GM21367 (cell line): Measurements from ENCODE around the gene GHRH.

Experiments
- ATAC-seq: cut with Tn5 transposase; IDR thresholded peaks from one replicate; pipeline ENCODE4 v1.9.1; 2021; ENCODE audit not compliant: unreplicated experiment

GHRH gene

DNA sequence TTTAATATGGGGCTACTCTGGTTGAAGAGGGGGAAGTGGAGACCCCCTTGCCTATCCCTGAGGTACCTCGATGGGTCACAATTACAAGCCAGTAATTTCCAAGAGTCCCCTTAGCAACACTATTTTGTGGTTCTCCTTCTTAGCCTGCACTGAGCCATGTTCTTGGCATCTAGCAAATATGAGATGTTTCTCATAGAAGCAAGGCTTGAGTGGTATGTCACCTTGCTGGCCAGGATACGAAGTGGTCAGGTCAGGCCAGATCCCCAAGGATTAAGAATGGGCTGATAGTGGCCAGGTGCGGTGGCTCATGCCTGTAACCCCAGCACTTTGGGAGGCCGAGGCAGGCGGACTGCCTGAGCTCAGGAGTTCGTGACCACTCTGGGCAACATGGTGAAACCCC is 2.1 kb upstream of the GHRH start:
- no peak for ATAC-seq

DNA sequence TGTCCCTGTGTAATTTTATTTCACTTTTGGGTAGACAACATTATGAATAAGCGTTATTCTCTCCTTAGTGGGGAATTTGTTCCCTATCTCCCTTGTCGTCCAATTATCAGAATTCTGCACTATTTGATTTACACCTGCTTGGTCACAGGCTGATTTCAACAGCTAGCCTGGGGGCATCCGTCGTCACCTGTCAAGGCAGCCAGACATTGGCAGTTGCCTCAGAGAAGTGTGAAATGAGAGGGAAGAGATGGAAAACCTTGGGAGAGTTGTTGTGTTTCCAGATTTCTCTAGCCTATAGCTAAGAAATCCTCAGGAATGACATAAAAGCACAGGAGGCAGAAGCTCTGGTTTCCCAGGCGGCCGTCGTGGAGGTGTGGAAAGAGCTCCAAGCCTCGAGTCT is 891 bp upstream of the GHRH start:
- no peak for ATAC-seq

- no peak for ATAC-seq
These were observed 691 bp downstream of the GHRH start for GRCh38 chr20:37260923-37261322.

- ATAC-seq, result no peak
These were observed 1.7 kb downstream of the GHRH start for GRCh38 chr20:37259865-37260264.

DNA sequence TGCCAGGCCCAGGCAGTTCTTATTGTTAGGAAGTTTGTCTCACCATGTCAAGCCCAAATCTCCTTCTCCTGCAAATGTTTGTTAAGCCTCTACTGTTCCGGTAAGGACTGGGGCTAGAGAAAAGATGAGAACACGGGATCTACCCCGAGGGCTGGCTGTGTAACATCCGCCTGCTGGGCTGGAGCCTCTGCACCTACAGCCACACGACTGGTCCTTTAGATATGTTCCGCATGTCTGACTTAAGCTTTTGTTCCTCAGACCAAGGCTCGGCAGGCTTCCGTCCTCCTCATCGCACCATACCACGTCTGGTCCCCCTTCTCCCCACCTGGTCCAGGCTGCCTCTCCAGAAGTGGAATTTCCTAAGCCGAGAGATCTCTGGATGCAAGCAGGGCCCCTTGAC is 2.6 kb downstream of the GHRH start:
- ATAC-seq, result no peak

DNA sequence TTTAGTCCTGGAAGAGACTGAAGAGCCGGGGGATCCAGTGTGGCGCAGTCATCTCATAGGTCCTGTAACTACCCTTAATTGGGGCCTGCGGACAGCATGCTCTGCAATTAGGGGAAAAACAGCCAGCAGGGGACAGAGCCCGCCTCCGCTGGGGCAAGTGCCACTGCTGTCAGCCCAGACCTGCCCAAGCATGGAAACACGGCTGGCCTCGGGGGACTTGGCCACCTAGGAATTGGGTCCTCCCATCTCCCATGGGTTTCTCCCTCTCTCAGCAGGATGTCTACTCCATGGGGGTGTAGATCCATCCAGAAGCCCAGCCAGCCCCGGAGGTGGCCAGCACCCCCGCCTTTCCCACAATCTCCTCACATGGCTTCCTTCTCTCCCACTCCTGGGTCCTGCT is 3.6 kb downstream of the GHRH start:
- ATAC-seq, result no peak

GRCh38 chr20:37257530-37257929 is 4.1 kb downstream of the GHRH start:
- no peak for ATAC-seq

DNA sequence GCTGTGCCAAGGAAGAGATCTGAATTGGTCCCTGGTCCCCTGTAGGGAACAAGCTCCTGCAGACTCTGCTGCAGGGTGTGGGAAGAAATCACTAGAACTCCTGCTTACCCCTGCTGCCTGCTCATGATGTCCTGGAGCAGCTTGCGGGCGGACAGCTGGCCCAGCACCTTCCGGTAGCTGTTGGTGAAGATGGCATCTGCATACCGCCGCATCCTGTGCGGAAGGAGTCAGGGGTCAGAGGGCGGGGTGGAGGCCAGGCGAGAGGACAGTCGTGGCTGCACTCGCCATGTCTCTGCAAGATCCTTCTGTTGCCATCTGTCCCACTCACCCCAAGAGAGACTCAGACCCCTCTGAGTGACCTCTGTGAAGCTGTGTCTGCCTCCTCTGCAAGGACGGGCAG is 5.3 kb downstream of the GHRH start:
- ATAC-seq, result no peak

DNA sequence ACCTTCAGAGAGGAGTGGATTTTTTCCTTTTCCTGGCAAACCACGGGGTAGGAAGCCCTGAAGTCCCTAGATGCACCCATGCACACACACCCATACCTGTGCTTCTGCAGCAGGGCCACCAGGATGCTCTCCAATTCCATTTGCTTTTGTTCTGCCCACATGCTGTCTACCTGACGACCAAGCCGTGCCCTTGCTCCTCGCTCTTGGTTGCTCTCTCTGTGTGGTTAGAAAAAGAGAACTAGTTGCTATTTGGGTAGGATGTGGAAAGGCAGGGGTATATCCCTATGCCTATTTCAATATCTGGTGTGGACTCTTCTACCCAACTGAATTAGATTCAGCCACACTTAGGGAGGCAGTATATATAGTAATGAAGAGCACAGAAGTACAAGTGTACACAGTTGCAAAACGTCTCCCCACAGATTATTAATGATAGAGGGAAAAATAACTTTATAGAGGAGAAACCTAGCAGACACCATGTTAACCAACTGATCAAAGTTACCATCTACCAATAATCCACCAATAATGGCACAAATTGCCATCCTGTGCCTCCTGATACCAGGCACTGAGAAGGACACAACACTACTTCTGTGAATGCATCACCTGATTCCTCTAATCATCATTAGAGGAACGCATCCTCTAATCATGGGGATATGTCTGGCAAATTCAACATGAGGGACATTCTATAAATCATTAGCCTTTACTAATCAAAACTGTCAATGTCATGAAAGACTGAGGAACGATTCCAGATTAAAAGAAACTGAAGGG is 7.3 kb downstream of the GHRH start:
- ATAC-seq, result no peak

DNA sequence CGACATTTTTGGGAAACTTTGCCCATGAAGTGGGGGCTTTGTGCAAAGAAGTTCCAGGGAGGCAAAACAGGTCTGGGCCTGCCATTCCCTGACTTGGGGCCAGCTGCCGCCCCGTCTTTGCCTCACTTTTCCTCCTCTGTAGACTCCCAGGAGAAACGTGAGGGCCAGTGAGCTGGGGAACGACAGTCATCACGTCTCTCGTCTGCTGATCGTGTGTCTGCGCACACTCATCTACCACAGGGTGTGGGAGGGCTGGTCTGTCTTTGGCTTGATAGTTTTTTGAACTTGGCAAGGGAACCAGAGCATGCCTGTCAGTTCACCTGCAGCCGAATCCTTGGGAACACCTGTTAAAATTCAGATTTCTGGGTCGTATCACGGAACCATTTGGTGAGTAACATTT is 8.5 kb downstream of the GHRH start:
- ATAC-seq, result no peak

GRCh38 chr20:37251825-37252477 is 9.7 kb downstream of the GHRH start:
- ATAC-seq, result no peak

GRCh38 chr20:37249304-37249703 is 12.3 kb downstream of the GHRH start:
- ATAC-seq, result no peak

- no peak for ATAC-seq
These were observed 14.1 kb downstream of the GHRH start for GRCh38 chr20:37247547-37247946.

- no peak for ATAC-seq
These were observed 14.9 kb downstream of the GHRH start for GRCh38 chr20:37246736-37247135.

- no peak for ATAC-seq
These were observed 16.1 kb downstream of the GHRH start for GRCh38 chr20:37245216-37246150.

DNA sequence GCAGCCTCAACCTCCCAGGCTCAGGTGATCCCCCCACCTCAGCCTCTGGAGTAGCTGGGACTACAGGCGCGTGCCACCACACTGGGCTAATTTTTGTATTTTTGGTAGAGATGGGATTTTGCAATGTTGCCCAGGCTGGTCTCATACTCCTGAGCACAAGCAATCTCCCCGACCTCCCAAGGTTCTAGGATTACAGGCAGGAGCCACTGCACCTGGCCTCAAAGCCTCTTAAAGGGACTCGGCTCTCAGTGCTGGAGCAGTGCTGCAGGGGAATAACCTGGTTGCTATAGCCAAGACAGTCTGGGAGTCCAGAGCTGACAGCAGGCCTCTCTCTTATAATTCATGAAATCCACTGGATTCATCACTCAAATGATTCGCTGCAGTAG is 17.0 kb downstream of the GHRH start:
- ATAC-seq, result no peak

DNA sequence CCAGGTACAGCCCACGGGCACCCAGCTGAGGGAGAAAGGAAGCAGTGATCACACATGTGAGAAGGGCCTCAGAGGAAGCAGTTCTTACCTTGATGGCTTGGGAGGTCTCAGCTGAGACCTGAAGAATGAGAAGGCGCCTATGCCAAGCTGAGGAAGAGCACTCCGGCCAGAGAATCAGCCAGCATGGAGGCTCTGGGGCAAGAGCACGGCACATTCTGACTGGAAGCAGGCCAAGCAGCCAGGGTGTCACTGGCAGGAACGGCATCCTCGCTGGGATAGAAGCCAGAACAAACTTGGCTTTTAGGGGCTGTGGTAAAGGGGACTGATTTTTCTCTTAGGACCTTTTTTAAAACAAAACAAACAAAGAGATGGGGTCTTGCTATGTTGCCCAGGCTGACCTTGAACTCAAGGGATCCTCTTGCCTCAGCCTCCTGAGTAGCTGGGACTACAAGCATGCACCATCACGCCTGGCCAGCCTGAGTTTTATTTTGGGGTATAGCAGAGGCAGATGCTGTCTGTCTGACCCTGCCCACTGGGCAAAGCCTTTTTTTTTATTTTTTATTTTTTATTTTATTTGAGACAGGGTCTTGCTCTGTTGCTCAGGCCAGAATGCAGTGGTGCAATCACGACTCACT is 17.6 kb downstream of the GHRH start:
- no peak for ATAC-seq

DNA sequence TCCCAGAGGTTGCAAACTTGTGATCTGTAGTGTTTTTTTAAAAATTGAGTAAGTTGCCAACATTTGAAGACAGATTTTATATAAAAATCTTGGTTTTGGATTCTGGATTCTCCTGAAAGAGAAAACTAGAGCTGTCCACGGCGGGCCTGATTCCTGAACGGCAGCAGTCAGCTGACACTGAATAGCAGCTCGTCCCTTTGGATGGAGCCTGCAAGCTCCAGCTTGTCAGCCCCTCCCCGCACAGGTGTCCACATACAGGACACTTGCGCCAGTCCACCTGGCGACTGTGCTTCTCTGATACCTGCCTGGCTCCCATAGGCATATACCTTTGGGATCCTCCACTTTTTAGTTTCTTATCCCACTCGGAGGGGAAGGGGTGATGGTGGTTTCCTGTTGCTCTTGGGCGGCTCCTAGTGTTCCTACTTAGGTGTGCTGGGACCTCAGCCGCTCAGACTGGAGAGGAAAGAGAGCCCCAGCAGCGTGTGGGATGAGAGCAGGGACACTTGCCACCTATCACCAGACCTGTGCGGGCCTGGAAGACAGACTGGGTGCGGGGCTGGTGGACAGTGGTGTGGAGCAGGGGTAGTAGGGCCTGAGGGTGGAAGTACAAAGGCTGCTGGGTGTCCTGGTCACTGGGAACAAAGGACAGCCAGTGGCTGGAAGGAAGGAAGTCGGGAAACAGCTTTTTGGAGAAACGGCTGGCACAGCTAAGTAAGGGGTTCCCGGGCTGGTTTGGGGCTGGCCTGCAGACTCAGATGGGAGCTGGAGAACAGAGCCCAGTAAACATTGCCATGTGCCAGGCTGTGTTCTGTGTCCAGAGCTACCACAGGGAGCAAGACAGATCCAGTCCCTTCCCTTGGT is 18.3 kb downstream of the GHRH start:
- ATAC-seq, result no peak

DNA sequence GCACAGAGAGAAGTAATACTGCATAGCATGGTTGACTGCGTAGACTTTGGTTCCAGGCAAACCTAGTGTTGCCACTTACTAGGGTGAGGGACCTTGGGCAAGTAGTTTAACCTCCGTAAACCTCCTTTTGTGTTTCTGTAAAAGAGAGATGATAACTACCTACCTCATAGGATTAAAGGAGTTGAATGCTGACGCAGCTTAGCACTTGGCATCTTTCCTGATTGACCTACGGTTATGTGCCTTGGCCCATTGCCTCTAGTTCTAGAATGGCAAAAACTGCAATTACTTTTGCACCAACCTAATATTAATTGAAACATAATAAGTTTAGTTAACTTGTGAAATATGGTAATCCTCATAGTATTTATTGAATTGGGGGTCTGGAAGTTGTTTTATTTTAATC is 19.1 kb downstream of the GHRH start:
- ATAC-seq, result no peak

- no peak for ATAC-seq
These were observed 21.1 kb downstream of the GHRH start for GRCh38 chr20:37240337-37241067.
